H1 (cell line): ENCODE measurements around the gene PHC2. TPM values are rescaled to one million over a fixed set of nuclear protein-coding genes. Genes with fewer than 3 reads are reported as not detected.

ENCODE experiments used
- CTCF ChIA-PET: fragments of 300-600 bp; sonication (Branson Sonifier 250); formaldehyde crosslinking; loops from one replicate; lab custom pipeline; 2021; ENCODE audit not compliant: partially characterized antibody; lab: Charles Lee
- POLR2A ChIA-PET: fragments of 300-600 bp; sonication (Branson Sonifier 250); formaldehyde crosslinking; loops from one replicate; lab custom pipeline; 2021; ENCODE audit warnings: inconsistent platforms; ENCODE audit not compliant: partially characterized antibody; lab: Charles Lee
- DNase-seq, 2 experiments: peaks; one replicate each; pipeline versions ENCODE4 v3.0.0 to v3.0.0-alpha.2; 2010 to 2022; ENCODE audit warnings: low spot score in 2 of 2, low read depth in 1 of 2, mixed read lengths in 1 of 2
- FAIRE-seq: peaks from 2 replicates; lab custom pipeline; 2011; peaks lifted over from hg19 to GRCh38; lab: Jason Lieb, UNC
- H2AFZ ChIP-seq: 2 replicates; pipeline ENCODE4 v1.8.1; 2012; ENCODE audit warnings: low read length, inconsistent platforms
- H2AK5ac ChIP-seq: 2 replicates; pipeline ENCODE4 v1.6.1; 2013; ENCODE audit warnings: low read depth, low read length
- H2BK120ac ChIP-seq: replicated peaks from 2 replicates; pipeline ENCODE3; 2013; ENCODE audit warnings: low read depth, low read length, inconsistent platforms
- H2BK12ac ChIP-seq: 2 replicates; pipeline ENCODE4 v1.6.1; 2013; ENCODE audit warnings: low read depth, low read length
- H2BK15ac ChIP-seq: 2 replicates; pipeline ENCODE4 v1.6.1; 2013; ENCODE audit warnings: low read length
- H2BK20ac ChIP-seq: 2 replicates; pipeline ENCODE4 v1.6.1; 2013; ENCODE audit warnings: low read length
- H2BK5ac ChIP-seq: 2 replicates; pipeline ENCODE4 v1.6.1; 2013; ENCODE audit warnings: low read depth, low read length
- H3K14ac ChIP-seq: 2 replicates; pipeline ENCODE4 v1.6.1; 2013; ENCODE audit warnings: inconsistent platforms; ENCODE audit not compliant: insufficient read length
- H3K18ac ChIP-seq: 2 replicates; pipeline ENCODE4 v1.6.1; 2013; ENCODE audit warnings: low read length; ENCODE audit errors: extremely low read depth
- H3K23ac ChIP-seq: 2 replicates; pipeline ENCODE4 v1.6.1; 2013; ENCODE audit warnings: inconsistent platforms; ENCODE audit not compliant: insufficient read length
- H3K23me2 ChIP-seq: 2 replicates; pipeline ENCODE4 v1.6.1; 2013; ENCODE audit warnings: low read depth, low read length
- H3K27ac ChIP-seq: 2 replicates; pipeline ENCODE4 v1.6.1; 2011; ENCODE audit warnings: low read depth, low read length, inconsistent platforms
- H3K27me3 ChIP-seq, 4 experiments: replicated peaks in 1 of 4; 1 replicate in 1 of 4; 2 replicates in 3 of 4; pipeline versions ENCODE4 v1.6.1 to v1.8.1; 2011 to 2013; ENCODE audit warnings: low read length in 3 of 4, mild to moderate bottlenecking in 3 of 4, inconsistent platforms in 2 of 4, mixed read lengths in 2 of 4, moderate library complexity in 1 of 4; ENCODE audit not compliant: control insufficient read depth in 3 of 4, insufficient read depth in 3 of 4; ENCODE audit errors: extremely low read depth in 1 of 4
- H3K36me3 ChIP-seq, 4 experiments: 2 replicates each; pipeline versions ENCODE4 v1.6.1 to v1.8.1; 2011 to 2013; ENCODE audit warnings: mild to moderate bottlenecking in 4 of 4, low read length in 3 of 4, moderate library complexity in 2 of 4, control low read depth in 1 of 4, inconsistent platforms in 1 of 4; ENCODE audit not compliant: insufficient read depth in 4 of 4, control insufficient read depth in 2 of 4
- H3K4ac ChIP-seq: replicated peaks from 2 replicates; pipeline ENCODE3; 2013; ENCODE audit warnings: low read length, low read depth, mixed read lengths, inconsistent platforms; ENCODE audit not compliant: insufficient read length
- H3K4me1 ChIP-seq, 4 experiments: replicated peaks in 1 of 4; 1 replicate in 1 of 4; 2 replicates in 3 of 4; pipeline versions ENCODE4 v1.6.1 to v1.8.1; 2011 to 2013; ENCODE audit warnings: low read length in 3 of 4, inconsistent platforms in 2 of 4, mixed read lengths in 1 of 4; ENCODE audit not compliant: insufficient read depth in 4 of 4, control insufficient read depth in 3 of 4
- H3K4me2 ChIP-seq, 2 experiments: 2 replicates each; pipeline versions ENCODE4 v1.6.1 to v1.8.1; 2011 to 2013; ENCODE audit warnings: low read depth in 2 of 2, low read length in 2 of 2, control low read depth in 1 of 2, inconsistent platforms in 1 of 2, mild to moderate bottlenecking in 1 of 2; ENCODE audit not compliant: insufficient read depth in 1 of 2
- H3K4me3 ChIP-seq, 4 experiments: fragments of 200-600, 300-600 bp in 1 of 4; sonication (generic), shearing (Covaris generic), sonication (Bioruptor Twin) in 1 of 4; 2 replicates each; pipeline versions ENCODE4 v1.5.1 to v1.8.1; 2011 to 2016; ENCODE audit warnings: low read length in 4 of 4, low read depth in 3 of 4, control low read depth in 2 of 4, inconsistent platforms in 2 of 4, mild to moderate bottlenecking in 2 of 4, mixed read lengths in 1 of 4, moderate library complexity in 1 of 4; ENCODE audit not compliant: insufficient read depth in 2 of 4; ENCODE audit errors: extremely low read depth in 1 of 4
- H3K56ac ChIP-seq: replicated peaks from 2 replicates; pipeline ENCODE3; 2013; ENCODE audit warnings: low read depth, mild to moderate bottlenecking, mixed read lengths, low read length, inconsistent platforms; ENCODE audit not compliant: insufficient read length
- H3K79me1 ChIP-seq: 2 replicates; pipeline ENCODE4 v1.6.1; 2013; ENCODE audit warnings: low read depth, low read length, control low read depth
- H3K79me2 ChIP-seq, 2 experiments: 2 replicates each; pipeline versions ENCODE4 v1.6.1 to v1.8.1; 2012 to 2013; ENCODE audit warnings: low read length in 2 of 2, mild to moderate bottlenecking in 2 of 2, inconsistent platforms in 1 of 2; ENCODE audit not compliant: insufficient read depth in 2 of 2, control insufficient read depth in 1 of 2
- H3K9ac ChIP-seq, 4 experiments: replicated peaks in 1 of 4; 1 replicate in 1 of 4; 2 replicates in 3 of 4; pipeline versions ENCODE4 v1.6.1 to v1.8.1; 2011 to 2013; ENCODE audit warnings: low read depth in 3 of 4, low read length in 3 of 4, control low read depth in 2 of 4, mild to moderate bottlenecking in 2 of 4, moderate library complexity in 2 of 4, inconsistent platforms in 1 of 4; ENCODE audit errors: extremely low read depth in 1 of 4
- H3K9me3 ChIP-seq, 2 experiments: 2 replicates each; pipeline versions ENCODE4 v1.6.1 to v1.8.1; 2012 to 2013; ENCODE audit warnings: mild to moderate bottlenecking in 2 of 2, moderate library complexity in 2 of 2, control low read depth in 1 of 2, inconsistent platforms in 1 of 2, low read depth in 1 of 2, low read length in 1 of 2, mixed read lengths in 1 of 2; ENCODE audit not compliant: insufficient read depth in 2 of 2
- H4K20me1 ChIP-seq, 2 experiments: replicated peaks in 1 of 2; 2 replicates each; pipeline versions ENCODE3 to v1.8.1; 2011 to 2013; ENCODE audit warnings: inconsistent platforms in 2 of 2, low read length in 2 of 2, mild to moderate bottlenecking in 1 of 2; ENCODE audit not compliant: insufficient read depth in 2 of 2, control insufficient read depth in 1 of 2
- H4K5ac ChIP-seq: 2 replicates; pipeline ENCODE4 v1.6.1; 2013; ENCODE audit warnings: low read length, low read depth, mixed read lengths, inconsistent platforms; ENCODE audit not compliant: insufficient read length
- H4K8ac ChIP-seq: 2 replicates; pipeline ENCODE4 v1.8.0; 2013; ENCODE audit warnings: mild to moderate bottlenecking, moderate library complexity, low read length, inconsistent platforms; ENCODE audit not compliant: insufficient read depth; ENCODE audit errors: extremely low read depth
- H4K91ac ChIP-seq: replicated peaks from 2 replicates; pipeline ENCODE3; 2013; ENCODE audit warnings: low read length, mixed read lengths, inconsistent platforms; ENCODE audit not compliant: insufficient read length
- CBX5 ChIP-seq: fragments of 300-800, 300-1000 bp; sonication (generic); IDR thresholded peaks from 2 replicates; pipeline ENCODE4 v1.7.1; 2016; ENCODE audit warnings: antibody characterized with exemption, low read length, low read depth
- CHD1 ChIP-seq: IDR thresholded peaks from 2 replicates; pipeline ENCODE4 v1.6.1; 2012; ENCODE audit warnings: low read depth, low read length, improper control_type of control experiment
- CREB1 ChIP-seq: IDR thresholded peaks from 2 replicates; pipeline ENCODE4 v1.6.1; 2012; ENCODE audit warnings: inconsistent platforms
- EGR1 ChIP-seq: IDR thresholded peaks from 2 replicates; pipeline ENCODE4 v1.6.1; 2011; ENCODE audit warnings: low read depth, low read length, borderline replicate concordance
- EZH2 ChIP-seq: fragments of 200-600 bp; sonication (generic); IDR thresholded peaks from 2 replicates; pipeline ENCODE4 v1.7.1; 2012; ENCODE audit warnings: low read depth, mild to moderate bottlenecking, moderate library complexity, low read length, inconsistent platforms; ENCODE audit not compliant: severe bottlenecking
- KDM4A ChIP-seq: IDR thresholded peaks from one replicate; pipeline ENCODE4 v1.7.1; 2012; ENCODE audit warnings: low read depth, mild to moderate bottlenecking, moderate library complexity, low read length, inconsistent platforms; ENCODE audit not compliant: severe bottlenecking
- NANOG ChIP-seq: IDR thresholded peaks from 2 replicates; pipeline ENCODE4 v1.6.1; 2011; ENCODE audit warnings: low read length, low read depth, mild to moderate bottlenecking, inconsistent platforms; ENCODE audit not compliant: insufficient read depth, poor library complexity, severe bottlenecking
- POLR2A ChIP-seq, 2 experiments: IDR thresholded peaks; 1 replicate in 1 of 2; 2 replicates in 1 of 2; pipeline ENCODE4 v1.6.1; 2011; ENCODE audit warnings: low read depth in 2 of 2, low read length in 2 of 2, mild to moderate bottlenecking in 2 of 2; ENCODE audit errors: control extremely low read depth in 1 of 2
- RFX5 ChIP-seq: IDR thresholded peaks from 2 replicates; pipeline ENCODE4 v1.6.1; 2011; ENCODE audit warnings: low read depth, low read length, improper control_type of control experiment, borderline replicate concordance
- RNF2 ChIP-seq: fragments of 200-900, 300-1000 bp; sonication (generic); IDR thresholded peaks from 2 replicates; pipeline ENCODE4 v1.7.1; 2016; ENCODE audit warnings: borderline replicate concordance, low read depth, mild to moderate bottlenecking, antibody characterized with exemption, low read length; ENCODE audit not compliant: poor library complexity, severe bottlenecking; ENCODE audit errors: missing control alignments
- RXRA ChIP-seq: IDR thresholded peaks from 2 replicates; pipeline ENCODE4 v1.6.1; 2011; ENCODE audit warnings: low read depth, mild to moderate bottlenecking, low read length, moderate library complexity; ENCODE audit not compliant: insufficient read depth
- SP2 ChIP-seq: IDR thresholded peaks from 2 replicates; pipeline ENCODE4 v1.6.1; 2012; ENCODE audit warnings: mild to moderate bottlenecking, low read length, inconsistent platforms
- TCF12 ChIP-seq: IDR thresholded peaks from 2 replicates; pipeline ENCODE4 v1.6.1; 2011; ENCODE audit warnings: low read depth, mild to moderate bottlenecking, low read length
- TEAD4 ChIP-seq: IDR thresholded peaks from 2 replicates; pipeline ENCODE4 v1.6.1; 2012; ENCODE audit warnings: low read depth, low read length, inconsistent platforms, mixed read lengths
- YY1 ChIP-seq: IDR thresholded peaks from 2 replicates; pipeline ENCODE4 v1.6.1; 2011; ENCODE audit warnings: low read depth, mild to moderate bottlenecking, low read length
- WGBS, 2 experiments: shearing (Covaris generic) in 1 of 2; methylation state at CpG; one replicate each; pipeline versions ENCODE4 v1.1.6 to v1.1.7; 2013 to 2015; ENCODE audit warnings: low lambda C conversion rate in 2 of 2, mixed read lengths in 2 of 2, inconsistent platforms in 1 of 2, low coverage in 1 of 2, missing lambda C conversion rate in 1 of 2; ENCODE audit not compliant: insufficient replicate concordance in 2 of 2, insufficient coverage in 1 of 2, insufficient read length in 1 of 2; ENCODE audit errors: extremely low coverage in 1 of 2, missing lambda C conversion rate in 1 of 2; 5-methylcytosine and 5-hydroxymethylcytosine counted together
- polyA plus RNA-seq, 7 experiments: library from polyadenylated mRNA; depleted of rRNA in 3 of 7; stranded (reverse) in 5 of 7; unstranded in 2 of 7; fragments of >200 nt in 5 of 7; fragments of 200-250 nt in 2 of 7; gene quantifications; 1 replicate in 5 of 7; 2 replicates in 1 of 7; 4 replicates in 1 of 7; pipeline versions ENCODE4 v1.2.1 to v1.2.3, GENCODE V29; 2011 to 2013; ENCODE audit warnings: missing spikeins in 2 of 7, mixed read lengths in 2 of 7
- total RNA-seq: library from RNA; stranded (reverse); fragmentation: NEBNext Ultra II Directional; extraction: Animal tissue kit (Norgen Biotek cat#: 25700); gene quantifications from 2 replicates; pipeline ENCODE4 v1.2.1, GENCODE V29; 2021

PHC2 gene
- total and polyA plus RNA-seq, 2 of the 8 experiments (the other 6 are each of a cell fraction or from before 2014, with no cell fraction given) = 5.6 to 14.2 TPM

GRCh38 chr1:33401471-33401870 lies 29.4 kb downstream of the PHC2 start:
- no peak overlapping the region for H3K14ac ChIP-seq
- no peaks in the 10 kb centered on the region for H4K20me1 ChIP-seq
- no peak overlapping the region for H4K8ac ChIP-seq
- no peaks in the 10 kb centered on the region for H3K79me1 ChIP-seq
- no peaks in the 10 kb centered on the region for H3K27me3 ChIP-seq
- peaks cover 0 to 5% of the 10 kb centered on the region in 2 experiments; a peak in 1 of 4 replicates for H3K9me3 ChIP-seq
- no peak overlapping the region for H2BK120ac ChIP-seq
- DNase-seq = no peak
- H3K36me3 ChIP-seq = no peaks in the 10 kb centered on the region; a peak in 1 of 8 replicates
- ChIA-PET CTCF (interaction anchor here (0.6 kb wide), 1 partner anchor 1708 kb away, joined by 3 read pairs; no protein-coding TSS in a partner anchor), POLR2A (interaction anchor here (0.6 to 1.5 kb wide), 4 partner anchors 9 to 68 kb away, joined by 3 to 4 read pairs (median 3); no protein-coding TSS in a partner anchor)
- no peak overlapping the region for H2BK12ac ChIP-seq
- H3K9ac ChIP-seq = no peak overlapping the region
- no peak overlapping the region for H2BK15ac ChIP-seq
- H3K4me3 ChIP-seq = no peak overlapping the region
- no peak overlapping the region for H3K56ac ChIP-seq
- no peak for FAIRE-seq
- WGBS, 2 experiments = 87% methylated on average over 3 of the region's 3 CpGs; no CpG with 5 or more reads in 1 of the 2 experiments
- H3K18ac ChIP-seq = no peak overlapping the region
- peaks cover 0 to 4% (median 0%) of the 10 kb centered on the region in 4 experiments; a peak in 1 of 7 replicates for H3K4me1 ChIP-seq
- no peaks in the 10 kb centered on the region for H3K23me2 ChIP-seq
- no peak overlapping the region for H4K5ac ChIP-seq
- H2AK5ac ChIP-seq = no peak overlapping the region
- no peak overlapping the region for H2BK5ac ChIP-seq
- H3K4ac ChIP-seq = no peak overlapping the region
- no peak overlapping the region for H3K4me2 ChIP-seq
- H3K27ac ChIP-seq = no peak overlapping the region
- H3K23ac ChIP-seq = no peak overlapping the region
- H2AFZ ChIP-seq = no peak overlapping the region
- no peaks in the 10 kb centered on the region for H3K79me2 ChIP-seq
- no peak overlapping the region for H4K91ac ChIP-seq
- H2BK20ac ChIP-seq = no peak overlapping the region
- TF ChIP-seq RFX5 = no peak
- no peak for TF ChIP-seq EZH2
- no peak for TF ChIP-seq EGR1
- TF ChIP-seq CBX5 = no peak
- no peak for TF ChIP-seq CREB1
- TF ChIP-seq NANOG = no peak
- TF ChIP-seq TEAD4 = no peak
- no peak for TF ChIP-seq RNF2
- no peak for TF ChIP-seq POLR2A (IDR thresholded peaks at IDR 0.05; ENCODE audit: control extremely low read depth in 1 of 2, low read depth in 2 of 2, low read length in 2 of 2)
- TF ChIP-seq KDM4A = no peak
- TF ChIP-seq CHD1 = no peak
- TF ChIP-seq TCF12 = no peak
- no peak for TF ChIP-seq YY1
- no peak for TF ChIP-seq SP2
- TF ChIP-seq RXRA = no peak
